K562 (cell line): Measurements from ENCODE around the gene FBXW2. TPM values are rescaled to one million over a fixed set of nuclear protein-coding genes. Genes with fewer than 3 reads are reported as not detected.
A peak's percentile ranks its signal among the peaks of the same experiment; 100 is the strongest.

ENCODE experiments used
- NFE2 ChIP-seq: IDR thresholded peaks from 2 replicates; pipeline ENCODE4 v1.6.1; 2014; ENCODE audit warnings: antibody characterized with exemption, low read depth
- RBM14 ChIP-seq: fragments of 200-400 bp; formaldehyde crosslinking; IDR thresholded peaks from 2 replicates; pipeline ENCODE4 v1.6.1; 2018; ENCODE audit warnings: low read depth, mild to moderate bottlenecking, low read length, moderate library complexity, borderline replicate concordance; ENCODE audit not compliant: insufficient read depth
- SIN3A ChIP-seq, 2 experiments: fragments of 150-350 bp in 1 of 2; IDR thresholded peaks; 2 replicates each; pipeline ENCODE4 v1.6.1; 2011 to 2016; ENCODE audit warnings: borderline replicate concordance in 2 of 2, low read depth in 2 of 2, low read length in 2 of 2, mild to moderate bottlenecking in 2 of 2, moderate library complexity in 2 of 2; ENCODE audit not compliant: control insufficient read depth in 1 of 2
- SMAD2 ChIP-seq: fragments of 150-350 bp; IDR thresholded peaks from 2 replicates; pipeline ENCODE4 v1.6.1; 2014; ENCODE audit warnings: low read depth, mild to moderate bottlenecking, low read length
- TAF15 ChIP-seq: fragments of 200-400 bp; formaldehyde crosslinking; IDR thresholded peaks from 2 replicates; pipeline ENCODE4 v1.6.1; 2017; ENCODE audit warnings: mild to moderate bottlenecking, low read depth, low read length, moderate library complexity
- ZBTB8A ChIP-seq: fragments of 450-650 bp; IDR thresholded peaks from 2 replicates; pipeline ENCODE4 v1.6.1; 2018; ENCODE audit warnings: mild to moderate bottlenecking, moderate library complexity; ENCODE audit not compliant: partially characterized antibody
- ZNF354B ChIP-seq: fragments of 250-450 bp; sonication (Bioruptor Pico); IDR thresholded peaks from 2 replicates; pipeline ENCODE4 v1.4.0; 2020
- ZNF766 ChIP-seq: fragments of 200-800 bp; sonication (Bioruptor generic); conservative IDR thresholded peaks from 2 replicates; pipeline ENCODE4 v1.6.1; 2016; ENCODE audit warnings: missing genetic modification characterization, missing compliant biosample characterization
- ZSCAN29 ChIP-seq: fragments of 450-650 bp; IDR thresholded peaks from 2 replicates; pipeline ENCODE4 v1.6.1; 2017
- polyA plus RNA-seq, 8 experiments: library from polyadenylated mRNA; depleted of rRNA in 4 of 8; stranded (reverse) in 5 of 8; unstranded in 3 of 8; fragments of >200 nt; fragmentation: Nextera tagmentation in 2 of 8; fragmentation: Illumina TruSeq in 1 of 8; extraction: Ambion mirVana in 2 of 8; extraction: Trizol in 1 of 8; gene quantifications; 2 replicates each; pipeline versions ENCODE4 v1.2.1 to v1.2.3, GENCODE V29; 2011 to 2014; ENCODE audit warnings: inconsistent platforms in 1 of 8, missing spikeins in 1 of 8
- total RNA-seq, 7 experiments: library from RNA; depleted of rRNA in 6 of 7; stranded (reverse); fragments of >200 nt in 6 of 7; fragmentation: Illumina TruSeq in 2 of 7; extraction: Trizol in 2 of 7; gene quantifications; 2 replicates each; pipeline versions ENCODE4 v1.2.1 to v1.2.3, GENCODE V29; 2011 to 2021; ENCODE audit warnings: low replicate concordance in 1 of 7
- TF ChIP-seq, protein P1 (sequence below), 2 experiments: fragments of 200-800 bp in 1 of 2; sonication (Bioruptor generic) in 1 of 2; sonication (generic) in 1 of 2; formaldehyde crosslinking in 1 of 2; IDR thresholded peaks in 1 of 2; conservative IDR thresholded peaks in 1 of 2; 2 replicates each; pipeline versions ENCODE4 v1.5.0 to v1.6.1; 2016 to 2020; ENCODE audit warnings: missing compliant biosample characterization in 1 of 2, missing genetic modification characterization in 1 of 2, missing genetic modification reagents in 1 of 2
- TF ChIP-seq, protein P2 (sequence below): IDR thresholded peaks from 2 replicates; pipeline ENCODE4 v1.6.1; 2011; ENCODE audit not compliant: insufficient read length; ENCODE audit errors: extremely low read depth
- TF ChIP-seq, protein P3 (sequence below): IDR thresholded peaks from 2 replicates; pipeline ENCODE4 v1.6.1; 2014; ENCODE audit warnings: antibody characterized with exemption
- TF ChIP-seq, protein P4 (sequence below): fragments of 450-650 bp; IDR thresholded peaks from 2 replicates; pipeline ENCODE4 v1.6.1; 2016; ENCODE audit warnings: borderline replicate concordance
- TF ChIP-seq, protein P5 (sequence below): fragments of 450-650 bp; IDR thresholded peaks from 2 replicates; pipeline ENCODE4 v1.6.1; 2016; ENCODE audit warnings: missing biosample characterization, missing genetic modification characterization

The FBXW2 gene
- total and polyA plus RNA-seq, 9 of the 15 experiments (the other 6 are each of a cell fraction or from before 2014, with no cell fraction given), result 2.5 to 57.8 (median 28.1) TPM

DNA sequence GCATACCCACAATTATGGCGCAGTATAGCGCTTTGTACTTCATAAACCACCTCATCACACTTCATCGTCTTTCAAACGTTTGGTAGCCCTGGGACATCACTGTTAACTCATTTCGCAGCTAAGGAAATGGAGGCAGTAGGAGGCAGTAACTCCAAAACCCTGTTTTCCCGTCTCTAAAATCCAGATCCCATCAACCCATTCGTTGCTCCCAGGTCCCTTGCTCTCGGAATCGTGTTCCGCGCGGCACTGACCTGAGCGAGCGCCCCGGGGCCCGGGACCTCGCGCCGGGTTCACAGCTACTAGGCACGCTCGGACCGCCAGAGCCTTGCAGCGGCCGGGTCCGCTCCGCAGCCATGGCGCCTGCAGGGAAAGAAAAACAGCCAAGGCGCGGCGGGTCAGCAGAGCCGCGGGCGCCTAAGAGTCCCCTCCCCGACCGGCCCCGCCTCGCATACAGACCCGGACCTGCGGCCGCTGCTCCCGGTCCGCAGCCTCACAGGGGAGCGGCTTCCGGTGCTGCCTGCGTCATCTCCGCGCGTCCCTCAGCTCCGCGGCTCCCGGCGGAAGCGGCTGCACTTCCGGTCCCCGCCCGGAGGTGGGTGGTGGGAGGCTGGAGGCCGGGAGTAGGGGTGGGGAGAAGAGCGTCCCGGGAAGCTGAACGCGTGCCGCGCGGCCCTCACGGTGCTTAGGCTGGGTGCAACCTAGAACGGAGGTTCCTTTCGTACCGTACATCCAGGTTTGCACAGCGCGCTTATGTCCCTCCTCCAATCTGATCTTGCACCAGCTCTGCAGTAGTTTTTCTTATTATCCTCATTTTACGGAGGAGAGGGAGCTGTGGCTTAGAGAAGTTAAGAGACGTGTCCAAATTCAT, at the start of gene FBXW2 (continued):
- TF ChIP-seq NFE2 (no peak), ZBTB8A (no peak), ZNF354B (CRISPR knock-in tag) (no peak), ZSCAN29 (0 out of 2 replicates have a peak, but pooled peaks have one; percentile 39), RBM14 (0 out of 2 replicates have a peak, but pooled peaks have one; percentile 77), ZNF766 (CRISPR knock-in tag) (peak; percentile 56; the same call in 1 of the 2 replicates), SIN3A (IDR thresholded peaks at IDR 0.05; ENCODE audit: borderline replicate concordance in 2 of 2, control insufficient read depth in 1 of 2, low read depth in 2 of 2, low read length in 2 of 2) (peak; percentile 81 to 94; a peak in 2 of 4 replicates), SMAD2 (no peak), TAF15 (no peak)
- TF ChIP-seq, protein P1, sequence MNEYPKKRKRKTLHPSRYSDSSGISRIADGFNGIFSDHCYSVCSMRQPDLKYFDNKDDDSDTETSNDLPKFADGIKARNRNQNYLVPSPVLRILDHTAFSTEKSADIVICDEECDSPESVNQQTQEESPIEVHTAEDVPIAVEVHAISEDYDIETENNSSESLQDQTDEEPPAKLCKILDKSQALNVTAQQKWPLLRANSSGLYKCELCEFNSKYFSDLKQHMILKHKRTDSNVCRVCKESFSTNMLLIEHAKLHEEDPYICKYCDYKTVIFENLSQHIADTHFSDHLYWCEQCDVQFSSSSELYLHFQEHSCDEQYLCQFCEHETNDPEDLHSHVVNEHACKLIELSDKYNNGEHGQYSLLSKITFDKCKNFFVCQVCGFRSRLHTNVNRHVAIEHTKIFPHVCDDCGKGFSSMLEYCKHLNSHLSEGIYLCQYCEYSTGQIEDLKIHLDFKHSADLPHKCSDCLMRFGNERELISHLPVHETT (CRISPR knock-in tag; conservative IDR thresholded peaks at IDR 0.05 in 1 of 2, IDR thresholded peaks at IDR 0.05 in 1 of 2), result peak in 1 of 2 experiments; percentile 100; a peak in 2 of 4 replicates
- TF ChIP-seq, protein P2, sequence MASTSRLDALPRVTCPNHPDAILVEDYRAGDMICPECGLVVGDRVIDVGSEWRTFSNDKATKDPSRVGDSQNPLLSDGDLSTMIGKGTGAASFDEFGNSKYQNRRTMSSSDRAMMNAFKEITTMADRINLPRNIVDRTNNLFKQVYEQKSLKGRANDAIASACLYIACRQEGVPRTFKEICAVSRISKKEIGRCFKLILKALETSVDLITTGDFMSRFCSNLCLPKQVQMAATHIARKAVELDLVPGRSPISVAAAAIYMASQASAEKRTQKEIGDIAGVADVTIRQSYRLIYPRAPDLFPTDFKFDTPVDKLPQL, result no peak
- TF ChIP-seq, protein P3, sequence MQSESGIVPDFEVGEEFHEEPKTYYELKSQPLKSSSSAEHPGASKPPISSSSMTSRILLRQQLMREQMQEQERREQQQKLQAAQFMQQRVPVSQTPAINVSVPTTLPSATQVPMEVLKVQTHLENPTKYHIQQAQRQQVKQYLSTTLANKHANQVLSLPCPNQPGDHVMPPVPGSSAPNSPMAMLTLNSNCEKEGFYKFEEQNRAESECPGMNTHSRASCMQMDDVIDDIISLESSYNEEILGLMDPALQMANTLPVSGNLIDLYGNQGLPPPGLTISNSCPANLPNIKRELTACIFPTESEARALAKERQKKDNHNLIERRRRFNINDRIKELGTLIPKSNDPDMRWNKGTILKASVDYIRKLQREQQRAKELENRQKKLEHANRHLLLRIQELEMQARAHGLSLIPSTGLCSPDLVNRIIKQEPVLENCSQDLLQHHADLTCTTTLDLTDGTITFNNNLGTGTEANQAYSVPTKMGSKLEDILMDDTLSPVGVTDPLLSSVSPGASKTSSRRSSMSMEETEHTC, result no peak
- TF ChIP-seq, protein P4, sequence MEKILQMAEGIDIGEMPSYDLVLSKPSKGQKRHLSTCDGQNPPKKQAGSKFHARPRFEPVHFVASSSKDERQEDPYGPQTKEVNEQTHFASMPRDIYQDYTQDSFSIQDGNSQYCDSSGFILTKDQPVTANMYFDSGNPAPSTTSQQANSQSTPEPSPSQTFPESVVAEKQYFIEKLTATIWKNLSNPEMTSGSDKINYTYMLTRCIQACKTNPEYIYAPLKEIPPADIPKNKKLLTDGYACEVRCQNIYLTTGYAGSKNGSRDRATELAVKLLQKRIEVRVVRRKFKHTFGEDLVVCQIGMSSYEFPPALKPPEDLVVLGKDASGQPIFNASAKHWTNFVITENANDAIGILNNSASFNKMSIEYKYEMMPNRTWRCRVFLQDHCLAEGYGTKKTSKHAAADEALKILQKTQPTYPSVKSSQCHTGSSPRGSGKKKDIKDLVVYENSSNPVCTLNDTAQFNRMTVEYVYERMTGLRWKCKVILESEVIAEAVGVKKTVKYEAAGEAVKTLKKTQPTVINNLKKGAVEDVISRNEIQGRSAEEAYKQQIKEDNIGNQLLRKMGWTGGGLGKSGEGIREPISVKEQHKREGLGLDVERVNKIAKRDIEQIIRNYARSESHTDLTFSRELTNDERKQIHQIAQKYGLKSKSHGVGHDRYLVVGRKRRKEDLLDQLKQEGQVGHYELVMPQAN, result peak; percentile 77
- TF ChIP-seq, protein P5, sequence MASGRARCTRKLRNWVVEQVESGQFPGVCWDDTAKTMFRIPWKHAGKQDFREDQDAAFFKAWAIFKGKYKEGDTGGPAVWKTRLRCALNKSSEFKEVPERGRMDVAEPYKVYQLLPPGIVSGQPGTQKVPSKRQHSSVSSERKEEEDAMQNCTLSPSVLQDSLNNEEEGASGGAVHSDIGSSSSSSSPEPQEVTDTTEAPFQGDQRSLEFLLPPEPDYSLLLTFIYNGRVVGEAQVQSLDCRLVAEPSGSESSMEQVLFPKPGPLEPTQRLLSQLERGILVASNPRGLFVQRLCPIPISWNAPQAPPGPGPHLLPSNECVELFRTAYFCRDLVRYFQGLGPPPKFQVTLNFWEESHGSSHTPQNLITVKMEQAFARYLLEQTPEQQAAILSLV (tag), result no peak
